Measurements from ENCODE around the gene CXXC1.

GRCh38 chr18:50250935-50251334 lies 36.6 kb downstream of the CXXC1 start:
- TF ChIP-seq EZH2 (IDR thresholded peaks at IDR 0.05; ENCODE audit: low read length) (no peak), CTCF (optimal IDR thresholded peaks at IDR 0.05 in 1 of 3, IDR thresholded peaks at IDR 0.05 in 1 of 3, conservative IDR thresholded peaks at IDR 0.05 in 1 of 3; ENCODE audit: extremely low read depth in 1 of 3, insufficient read depth in 2 of 3, low read length in 3 of 3) (no peak)

Measured in keratinocyte (primary cell).